GM21528 (cell line): ENCODE data around the gene CYBC1.
A peak's percentile ranks its signal among the peaks of the same experiment; 100 is the strongest.
"Not testable (repeated sequence)": the region's sequence is repeated elsewhere in the genome, so short reads cannot be mapped to it uniquely, and the experiment has no call there.

Experiments
- ATAC-seq: cut with Tn5 transposase; IDR thresholded peaks from one replicate; pipeline ENCODE4 v1.9.1; 2021; ENCODE audit warnings: mild to moderate bottlenecking, moderate library complexity; ENCODE audit not compliant: unreplicated experiment, low FRiP score

Gene CYBC1

DNA sequence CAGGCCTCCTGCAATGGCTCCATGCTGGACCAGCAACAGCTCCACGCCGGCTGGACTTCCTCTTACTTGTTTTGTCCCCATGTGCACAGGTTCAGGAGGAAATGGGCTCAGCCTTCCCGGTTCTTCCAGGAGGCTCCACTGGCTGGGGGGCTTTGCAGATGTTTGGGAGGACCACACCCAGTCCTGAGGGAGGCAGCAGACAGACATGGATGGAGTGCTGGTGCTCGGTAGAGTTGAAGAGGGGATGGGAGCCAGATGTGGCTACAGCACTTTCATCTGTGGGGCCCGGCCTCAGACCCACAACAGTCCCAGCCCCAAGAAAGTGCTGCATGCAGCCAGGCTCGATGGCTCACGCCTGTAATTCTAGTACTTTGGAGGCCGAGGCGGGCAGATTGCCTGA, 29.8 kb upstream of the CYBC1 start:
- no peak for ATAC-seq

DNA sequence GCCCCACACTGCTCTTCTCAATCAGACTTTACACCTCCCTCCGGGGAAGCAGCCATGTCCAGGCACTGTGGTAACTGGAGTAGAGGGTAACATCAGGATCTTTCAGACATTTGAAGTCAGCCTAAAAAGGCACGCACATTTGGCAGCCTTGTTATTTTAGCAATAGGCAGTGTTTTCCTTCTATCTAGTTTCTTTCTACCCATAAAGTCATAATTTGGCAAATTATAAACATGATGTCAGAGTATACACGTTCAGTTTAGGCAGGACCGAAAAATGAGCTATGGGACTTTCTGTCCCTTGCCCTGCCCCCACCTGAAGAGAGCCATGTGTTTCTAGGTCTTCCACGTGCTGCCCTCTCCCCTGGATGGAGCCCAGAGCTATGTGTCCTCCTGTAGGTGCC, 29.1 kb upstream of the CYBC1 start:
- no peak for ATAC-seq

DNA sequence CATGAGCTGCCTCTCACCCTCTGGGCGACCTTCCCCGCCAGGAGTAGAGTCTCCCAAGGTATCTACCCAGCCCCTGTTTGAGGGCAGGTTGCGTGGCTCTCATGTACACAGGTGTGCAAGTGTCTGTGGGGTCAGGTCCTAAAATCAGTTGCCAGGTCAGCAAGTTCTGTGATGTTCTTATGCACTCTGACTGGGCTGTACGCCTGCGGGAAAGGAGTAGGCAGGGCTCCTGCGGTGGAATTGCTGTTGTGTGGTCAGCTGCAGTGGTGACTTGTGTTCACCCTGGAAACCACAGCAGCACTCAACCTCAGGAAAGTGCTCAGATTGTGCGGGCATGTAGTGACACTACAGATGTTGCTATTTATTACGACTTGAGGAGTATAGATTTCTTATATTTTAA, 27.4 kb upstream of the CYBC1 start:
- no peak for ATAC-seq

DNA sequence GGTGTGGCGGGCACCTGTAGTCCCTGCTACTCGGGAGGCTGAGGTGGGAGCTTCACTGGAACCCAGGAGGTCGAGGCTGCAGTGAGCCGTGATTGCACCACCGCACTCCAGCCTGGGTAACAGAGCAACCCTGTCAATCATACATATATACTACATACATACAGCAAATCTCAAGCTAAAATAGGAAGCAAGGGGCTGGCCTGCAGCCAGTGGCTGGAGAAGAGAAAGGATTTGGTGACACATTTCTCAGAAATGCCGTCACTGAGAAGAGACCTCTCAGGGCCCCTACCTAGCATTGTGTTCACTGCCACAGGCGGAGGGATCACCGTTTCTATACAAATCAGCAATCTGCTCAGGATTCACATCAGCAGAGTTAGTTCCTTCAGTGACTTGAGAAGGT, 24.9 kb upstream of the CYBC1 start:
- no peak for ATAC-seq

DNA sequence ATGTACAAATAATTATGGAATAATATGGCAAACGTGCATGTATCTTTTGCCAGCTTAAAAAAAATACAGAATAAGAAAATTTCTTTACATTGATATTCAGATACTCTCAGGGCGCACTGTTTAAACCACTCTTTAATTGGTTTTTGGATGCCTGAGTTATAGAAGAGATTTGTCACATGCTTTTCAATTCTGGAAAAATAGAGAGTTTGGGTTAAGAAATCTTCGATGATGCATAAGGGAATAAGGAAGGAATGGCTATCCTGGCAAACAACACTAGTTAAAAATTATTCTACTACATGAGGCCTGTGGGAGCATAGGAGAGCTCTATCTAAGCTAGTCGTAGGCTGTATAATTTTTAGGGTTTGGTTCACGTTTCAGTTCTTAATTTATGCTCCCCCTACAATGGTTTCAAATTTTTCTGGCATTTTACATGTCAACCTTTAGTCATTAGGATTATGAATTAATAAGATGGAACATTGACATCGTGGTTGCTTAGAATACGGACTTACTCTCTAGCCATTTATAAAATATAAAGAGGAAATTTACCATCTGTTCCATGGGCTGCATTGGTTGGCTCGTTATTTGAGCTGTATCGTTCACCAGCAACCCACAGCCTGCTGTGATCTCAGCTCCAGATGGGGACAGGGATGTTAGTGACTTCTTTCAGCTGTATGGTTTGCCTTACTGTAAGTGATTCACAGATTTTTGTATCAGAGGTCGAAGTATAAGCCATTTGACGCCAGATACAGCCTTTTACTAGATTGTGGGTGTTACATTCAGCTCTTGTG, 23.9 kb upstream of the CYBC1 start:
- no peak for ATAC-seq

DNA sequence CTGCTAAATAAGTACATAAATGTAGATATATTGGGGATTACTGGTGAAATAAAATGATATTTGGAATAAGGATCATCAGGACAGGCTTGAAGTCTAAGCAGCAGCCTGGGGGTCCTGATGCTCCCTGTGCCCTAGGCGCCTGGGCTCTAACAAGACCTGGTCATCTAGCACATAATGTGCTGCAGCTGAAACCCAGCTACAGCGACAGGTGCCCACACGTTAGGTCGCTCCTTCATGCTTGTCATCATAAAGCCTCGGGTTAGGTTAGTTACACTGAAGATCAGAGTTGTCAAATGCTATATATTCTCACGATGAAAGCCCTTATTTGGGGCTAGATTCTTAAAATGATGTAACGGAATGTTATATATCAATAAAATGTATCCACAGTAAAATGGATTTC, 19.5 kb upstream of the CYBC1 start:
- no peak for ATAC-seq

DNA sequence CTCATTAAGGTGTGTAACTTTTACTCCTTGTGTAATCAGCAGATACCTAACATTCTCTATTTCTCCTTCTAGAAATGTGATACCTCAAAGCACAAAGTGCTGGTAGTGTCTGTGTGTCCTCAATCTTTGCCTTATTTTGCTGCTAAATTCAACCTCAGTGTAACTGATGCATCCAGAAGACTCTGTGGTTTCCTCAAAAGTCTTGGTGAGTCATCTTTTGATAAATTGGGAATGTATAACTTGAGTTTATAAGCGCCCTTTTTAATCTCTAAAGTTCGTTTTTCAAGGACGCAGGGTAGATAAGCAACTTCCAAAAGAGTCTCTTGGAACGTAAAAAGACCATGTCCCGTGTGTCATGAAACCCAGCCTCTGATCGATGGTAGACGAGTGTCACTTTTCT, 18.1 kb upstream of the CYBC1 start:
- no peak for ATAC-seq

DNA sequence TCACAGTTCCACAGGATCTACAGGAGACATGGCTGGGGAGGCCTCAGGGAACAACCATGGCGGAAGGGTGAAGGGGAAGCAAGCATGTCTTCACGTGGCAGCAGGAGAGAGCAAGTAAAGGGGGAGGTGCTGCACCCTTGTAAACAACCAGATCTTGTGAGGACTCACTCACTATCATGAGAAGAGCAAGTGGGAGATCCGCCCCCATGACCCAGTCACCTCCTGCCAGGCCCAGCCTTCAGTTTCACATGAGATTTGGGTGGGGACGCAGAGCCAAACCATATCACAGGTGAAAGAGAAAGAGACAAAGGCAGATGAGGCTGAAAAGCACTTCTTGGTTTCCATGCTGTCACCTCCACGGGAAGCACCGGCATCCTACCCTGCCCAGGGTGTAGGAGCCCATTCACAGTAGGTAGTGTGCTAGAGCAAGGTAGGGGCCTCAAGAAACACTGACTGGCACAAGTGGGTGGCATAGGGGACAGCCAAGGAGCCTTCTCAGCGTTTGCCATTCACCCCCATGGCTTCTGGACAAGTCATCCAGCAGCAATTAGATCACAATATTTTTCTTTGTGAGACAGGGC, 14.6 kb upstream of the CYBC1 start:
- ATAC-seq = no peak

DNA sequence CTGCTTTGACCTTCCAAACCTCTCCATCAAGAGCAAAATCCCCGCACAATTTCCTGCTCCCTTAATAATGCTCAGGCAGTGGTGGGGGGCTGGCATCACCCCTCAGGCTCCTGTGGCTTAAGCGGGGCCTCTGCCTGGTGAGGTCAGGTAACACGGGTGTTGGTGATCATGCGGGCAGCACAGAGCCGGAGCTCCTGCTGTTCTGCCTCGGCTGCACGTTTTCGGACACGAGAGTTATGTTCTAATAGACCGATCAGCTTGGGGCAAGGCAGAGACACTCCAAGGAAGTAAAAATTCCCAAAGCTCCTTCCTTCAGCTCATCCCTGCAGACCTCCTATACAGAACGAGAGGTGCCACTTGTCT, 14.0 kb upstream of the CYBC1 start:
- no peak for ATAC-seq

DNA sequence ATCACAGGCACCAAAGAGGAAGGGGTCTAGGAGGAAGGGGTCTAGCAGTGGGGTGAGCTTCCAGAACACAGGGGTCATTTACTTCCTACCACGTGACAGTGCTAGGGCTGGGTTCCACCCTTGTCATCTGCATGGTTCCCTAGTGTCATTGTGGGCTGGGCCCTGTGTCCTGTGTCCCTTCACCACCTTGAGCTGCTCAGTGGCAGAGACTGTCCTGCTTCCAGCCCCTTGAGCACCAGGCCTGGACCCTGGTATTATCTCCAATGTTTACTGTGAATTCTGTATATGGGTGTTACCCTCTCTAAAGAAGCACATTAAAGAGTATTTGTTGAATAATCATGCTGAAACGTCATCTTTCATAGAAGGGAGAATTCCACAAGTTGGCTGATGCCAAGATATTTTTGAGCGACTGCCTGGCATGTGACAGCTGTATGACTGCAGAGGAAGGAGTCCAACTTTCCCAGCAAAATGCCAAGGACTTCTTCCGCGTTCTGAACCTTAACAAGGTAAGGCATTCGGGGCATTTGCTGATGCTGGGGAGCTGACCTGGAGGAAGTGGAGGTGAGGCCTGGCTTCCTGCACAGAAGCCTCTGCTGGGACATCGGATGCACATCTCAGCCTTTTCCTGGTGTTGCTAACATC, 13.5 kb upstream of the CYBC1 start:
- no peak for ATAC-seq

DNA sequence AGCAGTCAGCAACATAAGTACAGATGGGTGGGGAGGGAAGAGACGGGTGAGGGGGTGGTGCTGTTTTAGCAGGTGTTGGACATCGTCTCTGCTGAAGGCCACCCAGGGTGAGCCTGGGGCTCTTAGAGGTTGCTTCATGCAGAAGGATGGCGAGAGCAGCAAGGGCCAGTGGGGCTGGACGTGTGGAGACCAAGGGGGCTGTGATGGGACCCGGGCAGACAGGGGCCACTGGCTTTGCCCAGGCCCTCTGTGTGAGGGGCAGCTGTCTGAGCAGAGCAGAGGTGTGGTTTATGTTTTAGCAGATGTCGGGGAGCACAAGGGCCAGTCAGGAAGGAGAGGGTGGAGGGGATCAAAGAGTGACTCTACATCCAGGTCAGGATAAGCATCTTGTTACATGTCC, 12.8 kb upstream of the CYBC1 start:
- ATAC-seq = no peak

DNA sequence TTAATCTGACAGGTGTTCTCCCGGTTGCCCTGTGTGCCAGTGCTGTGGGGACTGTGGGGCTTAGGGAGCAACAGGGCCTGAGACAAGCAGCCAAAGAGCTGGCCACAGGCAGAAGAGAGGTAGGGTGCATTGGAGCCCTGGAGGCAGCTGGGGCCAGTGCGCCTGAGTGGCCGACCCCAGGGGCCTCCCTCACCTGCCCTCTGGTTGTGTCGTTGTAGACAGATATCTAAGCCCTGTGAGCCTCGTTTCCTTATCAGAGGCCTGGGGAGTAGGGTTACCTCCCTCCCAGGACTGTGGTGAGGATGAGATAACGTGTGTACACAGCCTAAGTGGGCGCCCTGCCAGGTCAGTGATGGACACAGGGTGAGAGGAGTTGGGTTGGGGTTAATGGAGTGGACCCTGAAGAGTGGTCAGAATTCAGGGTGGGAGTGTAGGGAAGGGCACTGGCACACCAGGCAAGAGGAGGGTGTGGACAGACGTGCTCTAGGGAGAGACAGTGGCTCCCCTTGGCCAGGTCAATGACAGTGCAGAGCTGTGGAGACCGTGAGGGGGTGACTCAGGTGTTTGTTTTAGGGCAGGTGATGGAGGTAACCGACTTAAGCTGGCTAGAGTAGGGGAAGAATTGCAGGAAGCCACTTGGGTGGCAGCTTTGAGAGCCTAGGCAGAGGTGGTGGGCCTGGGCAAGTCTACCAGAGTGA, 11.4 kb upstream of the CYBC1 start:
- no peak for ATAC-seq

DNA sequence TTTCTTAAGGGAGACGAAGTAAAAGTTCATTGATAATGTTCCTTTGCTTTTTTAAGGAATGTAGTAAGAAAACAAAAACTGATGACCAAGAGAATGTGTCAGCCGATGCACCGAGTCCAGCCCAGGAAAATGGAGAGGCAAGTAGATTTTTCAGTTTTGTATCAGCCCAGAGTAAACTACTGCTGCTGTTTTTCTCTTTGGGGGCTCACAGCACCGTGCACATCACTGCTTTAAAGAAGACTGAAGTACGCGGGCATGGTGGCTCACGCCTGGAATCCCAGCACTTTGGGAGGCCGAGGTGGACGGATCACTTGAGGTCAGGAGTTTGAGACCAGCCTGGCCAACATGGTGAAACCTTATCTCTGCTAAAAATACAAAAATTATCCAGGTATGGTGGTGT, 9.4 kb upstream of the CYBC1 start:
- not testable (repeated sequence) for ATAC-seq

DNA sequence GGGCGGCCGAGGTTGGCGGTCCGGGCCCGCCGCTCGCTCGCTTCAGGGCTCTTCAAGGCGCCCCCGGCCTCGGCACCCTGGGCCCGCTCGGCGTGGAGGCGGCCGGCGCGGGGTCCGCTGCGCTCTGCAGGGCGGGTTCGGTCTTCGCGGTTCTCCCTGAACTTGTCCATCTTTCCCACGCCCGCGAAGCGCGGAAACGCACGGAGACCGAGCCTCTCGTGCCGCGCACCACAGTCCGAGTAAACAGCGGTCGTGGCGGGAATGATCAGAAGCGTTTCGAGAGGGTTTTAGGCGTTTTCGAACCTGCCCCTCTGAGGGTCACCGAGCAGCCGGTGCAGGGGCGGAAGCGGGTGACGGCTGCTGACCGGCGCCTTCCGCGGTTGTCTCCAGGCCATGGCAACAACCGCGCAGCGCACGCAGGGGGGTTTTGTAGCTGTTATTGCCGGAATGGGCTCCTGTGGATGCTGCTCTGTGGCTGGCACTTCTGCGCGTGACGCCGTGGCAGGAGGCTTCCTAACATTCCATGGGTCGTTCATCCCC, 8.4 kb upstream of the CYBC1 start:
- ATAC-seq = peak; percentile 15

DNA sequence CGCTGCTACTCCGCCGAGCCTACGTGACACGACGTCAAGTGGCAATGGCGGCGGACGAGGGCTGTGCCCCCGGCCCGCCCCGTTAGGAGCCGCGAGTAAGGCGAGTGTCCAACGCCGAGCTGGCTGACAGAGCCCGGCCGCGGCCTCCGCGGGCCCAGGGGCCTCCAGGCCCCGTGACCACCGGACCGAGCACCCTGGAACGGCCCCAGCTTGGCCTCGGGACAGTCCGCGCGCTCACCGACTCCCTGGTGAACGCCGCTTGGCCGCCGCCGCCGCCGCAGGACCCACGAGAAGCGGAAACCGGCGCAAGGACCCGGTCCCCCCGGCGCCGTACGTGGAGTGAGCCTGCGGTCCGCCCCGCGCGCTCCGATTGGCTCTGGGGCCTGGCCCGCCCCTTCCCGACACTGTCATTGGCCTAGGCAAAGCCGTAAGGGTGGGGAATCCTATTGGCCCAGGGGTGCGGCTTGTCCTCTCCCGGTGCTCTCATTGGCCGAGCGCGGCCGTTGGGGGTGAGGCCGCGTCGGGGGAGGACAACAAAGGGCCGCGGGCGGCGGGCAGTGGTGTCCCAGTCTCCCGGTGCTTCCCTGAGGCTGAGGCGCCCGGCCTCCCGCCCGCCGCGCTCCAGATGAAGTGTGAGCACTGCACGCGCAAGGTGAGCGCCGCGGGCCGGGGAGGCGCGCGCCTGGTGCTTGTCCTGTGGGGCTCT, 7.8 kb upstream of the CYBC1 start, which contains the start of gene NARF:
TSS of gene NARF (plus strand) at position 563 of the 706 bp plus-strand sequence. CDS start at position 626, 63 bp downstream.
- peak; percentile 94 for ATAC-seq

DNA sequence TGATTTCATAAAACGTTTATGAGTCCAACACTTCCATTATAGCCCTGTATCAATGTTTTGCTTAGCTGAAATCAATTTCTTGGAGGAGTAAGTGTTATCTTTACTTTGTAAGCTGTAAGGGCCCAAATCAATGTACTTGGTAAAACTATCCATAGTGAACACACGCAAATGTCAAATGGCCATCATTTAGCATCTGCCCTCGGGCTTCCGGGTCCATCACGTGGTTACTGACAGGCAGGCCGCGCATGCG, 7.3 kb upstream of the CYBC1 start:
- ATAC-seq = no peak

DNA sequence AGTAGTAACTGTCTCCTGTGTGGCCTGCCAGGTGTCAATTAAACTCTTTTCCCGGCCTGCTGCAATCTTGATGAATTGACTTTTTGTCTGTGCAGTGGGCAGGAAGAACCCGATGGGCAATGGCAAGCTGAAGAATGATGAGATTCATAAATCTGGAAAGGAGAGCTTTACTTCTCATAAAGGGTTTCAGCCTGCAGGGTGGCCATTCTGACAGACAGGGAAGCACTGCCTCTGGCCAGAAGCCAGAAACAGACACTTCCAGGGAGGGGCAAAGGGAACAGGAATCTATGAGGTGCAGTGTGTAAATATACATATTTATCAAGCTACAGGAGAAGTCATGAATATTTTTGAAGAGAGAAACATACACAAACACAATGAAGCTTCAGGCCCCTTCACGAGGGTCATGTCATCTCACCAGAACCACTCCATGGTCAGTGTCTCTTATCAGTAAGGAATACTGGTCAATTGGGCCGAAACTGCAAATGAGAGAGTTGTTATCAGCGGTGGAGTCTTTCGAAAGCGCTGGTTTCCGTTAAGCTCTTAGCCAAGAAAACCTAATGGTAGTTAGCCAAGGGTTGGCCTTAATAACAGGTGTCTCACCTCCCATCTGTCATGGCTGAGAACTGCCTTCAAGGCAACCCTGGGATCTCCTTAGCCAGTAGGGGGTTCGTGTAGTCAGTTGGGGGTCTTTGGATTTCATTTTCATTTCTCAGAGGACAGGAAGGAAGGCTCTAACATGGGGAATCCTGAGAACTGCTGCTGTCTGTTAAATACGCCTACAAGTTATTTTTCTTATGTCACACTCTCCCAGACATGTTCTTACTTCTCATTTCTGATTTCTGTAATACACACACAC, 6.7 kb upstream of the CYBC1 start:
- no peak for ATAC-seq

DNA sequence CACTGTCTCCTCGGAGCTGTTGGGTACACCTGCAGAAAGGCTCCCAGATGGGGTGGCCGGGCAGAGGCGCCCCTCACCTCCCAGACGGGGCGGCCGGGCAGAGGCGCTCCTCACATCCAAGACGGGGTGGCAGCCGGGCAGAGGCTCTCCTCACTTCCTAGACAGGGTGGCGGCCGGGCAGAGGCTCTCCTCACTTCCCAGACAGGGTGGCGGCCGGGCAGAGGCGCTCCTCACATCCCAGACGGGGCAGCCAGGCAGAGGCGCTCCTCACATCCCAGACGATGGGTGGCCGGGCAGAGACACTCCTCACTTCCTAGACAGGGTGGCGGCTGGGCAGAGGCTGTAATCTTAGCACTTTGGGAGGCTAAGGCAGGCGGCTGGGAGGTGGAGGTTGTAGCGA, 3.2 kb upstream of the CYBC1 start:
- not testable (repeated sequence) for ATAC-seq

DNA sequence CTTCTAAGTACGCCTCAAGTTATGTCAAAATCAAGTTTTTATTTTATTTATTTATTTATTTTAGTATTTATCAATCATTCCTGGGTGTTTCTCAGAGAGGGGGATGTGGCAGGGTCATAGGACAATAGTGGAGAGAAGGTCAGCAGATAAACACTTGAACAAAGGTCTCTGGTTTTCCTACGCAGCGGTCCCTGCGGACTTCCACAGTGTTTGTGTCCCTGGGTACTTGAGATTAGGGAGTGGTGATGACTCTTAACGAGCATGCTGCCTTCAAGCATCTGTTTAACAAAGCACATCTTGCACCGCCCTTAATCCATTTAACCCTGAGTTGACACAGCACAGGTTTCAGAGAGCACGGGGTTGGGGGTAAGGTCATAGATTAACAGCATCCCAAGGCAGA, 2.6 kb upstream of the CYBC1 start:
- ATAC-seq = not testable (repeated sequence)

DNA sequence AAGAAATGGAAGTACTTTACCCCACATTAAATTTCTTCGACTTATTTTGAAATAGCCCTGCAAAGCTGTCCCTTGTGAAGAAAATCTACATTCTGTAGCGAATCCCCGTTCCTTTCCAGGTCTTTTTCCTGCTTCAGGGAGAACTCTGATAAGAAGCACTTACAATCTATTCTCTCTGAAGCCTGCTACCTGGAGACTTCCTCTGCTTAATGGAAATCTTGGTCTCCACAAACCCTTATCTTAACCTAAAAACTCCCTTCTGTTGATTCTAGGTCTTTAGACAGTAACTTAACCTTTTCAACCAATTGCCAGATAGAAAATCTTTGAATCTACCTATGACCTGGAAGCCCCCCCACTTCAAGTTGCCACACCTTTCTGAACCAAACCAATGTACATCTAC, 1.6 kb upstream of the CYBC1 start:
- ATAC-seq = no peak
